ENCODE data around the gene LRP8.

- TF ChIP-seq CTCF (IDR thresholded peaks at IDR 0.05), result no peak
- no peak for TF ChIP-seq POLR2AphosphoS5 (IDR thresholded peaks at IDR 0.05)
- no peak for TF ChIP-seq EP300 (IDR thresholded peaks at IDR 0.05)
- TF ChIP-seq POLR2A (IDR thresholded peaks at IDR 0.05), result no peak
These were observed 13.6 kb upstream of the LRP8 start for GRCh38 chr1:53341521-53341895.

All from gastroesophageal sphincter (tissue), 3 donors.